Adrenal gland (tissue), 12 donors: ENCODE data around the gene ZNF503. TPM values are rescaled to one million over a fixed set of nuclear protein-coding genes. Genes with fewer than 3 reads are reported as not detected.

ENCODE experiments used
- DNase-seq, 7 donors: peaks; one replicate each; pipeline ENCODE4 v3.0.0-alpha.2; 2019 to 2020
- H3K27ac ChIP-seq, 5 donors: fragments of 200-600 bp; sonication (generic) in 4 of 5; 1 replicate in 3 of 5; 2 replicates in 2 of 5; pipeline versions ENCODE4 v1.5.1 to v1.8.0; 2016 to 2020; ENCODE audit warnings: mild to moderate bottlenecking in 1 of 5
- H3K27me3 ChIP-seq: fragments of 200-600 bp; 2 replicates; pipeline ENCODE4 v1.8.0; 2021
- H3K36me3 ChIP-seq, 2 donors: fragments of 200-600 bp; replicated peaks in 1 of 2; 1 replicate in 1 of 2; 2 replicates in 1 of 2; pipeline versions ENCODE4 v1.5.1 to v1.8.0; 2018 to 2022
- H3K4me1 ChIP-seq, 2 donors: fragments of 200-600 bp; replicated peaks in 1 of 2; 1 replicate in 1 of 2; 2 replicates in 1 of 2; pipeline versions ENCODE4 v1.5.1 to v1.8.0; 2018 to 2021
- H3K4me3 ChIP-seq, 4 donors: fragments of 200-600 bp; sonication (generic) in 3 of 4; one replicate each; pipeline ENCODE4 v1.5.1; 2016 to 2018
- H3K9me3 ChIP-seq, 3 donors: fragments of 200-600 bp; sonication (generic) in 1 of 3; replicated peaks in 1 of 3; 1 replicate in 2 of 3; 2 replicates in 1 of 3; pipeline versions ENCODE4 v1.5.1 to v1.8.0; 2016 to 2021
- CTCF ChIP-seq, 6 experiments: fragments of 450-650 bp in 4 of 6; fragments of 200-600 bp in 2 of 6; sonication (generic) in 1 of 6; IDR thresholded peaks; 1 replicate in 5 of 6; 2 replicates in 1 of 6; pipeline versions ENCODE4 v1.5.1 to v1.8.0; 2016 to 2021; ENCODE audit warnings: antibody characterized with exemption in 6 of 6, mild to moderate bottlenecking in 2 of 6, moderate library complexity in 1 of 6
- POLR2A ChIP-seq, 2 donors: fragments of 450-650 bp; IDR thresholded peaks; one replicate each; pipeline ENCODE4 v1.6.1; 2017; ENCODE audit warnings: antibody characterized with exemption in 2 of 2, mild to moderate bottlenecking in 2 of 2, moderate library complexity in 1 of 2
- WGBS, 4 donors: extraction: QIAGEN DNeasy Blood & Tissue Kit in 2 of 4; methylation state at CpG; one replicate each; pipeline versions ENCODE4 v1.1.5 to v1.1.7; 2013 to 2017; 5-methylcytosine and 5-hydroxymethylcytosine counted together
- intact Hi-C, 2 donors: fragments of 100-400 bp; cut with DNase I; formaldehyde crosslinking; loops; one replicate each; pipeline versions ENCODE4 v1.14.1 to v1.15.0; 2022 to 2023
- polyA plus RNA-seq, 3 donors: library from polyadenylated mRNA; stranded (reverse); fragments of 200-250 nt in 2 of 3; fragments of 350-450 nt in 1 of 3; fragmentation: Illumina TruSeq in 1 of 3; extraction: RNeasy Lipid Tissue Mini Kit (QIAGEN cat#74804) in 1 of 3; gene quantifications; one replicate each; pipeline ENCODE4 v1.2.3, GENCODE V29; 2013 to 2014
- total RNA-seq, 9 donors: library from RNA; depleted of rRNA in 4 of 9; stranded (reverse); fragments of >200 nt in 4 of 9; fragments of 120-200 nt in 1 of 9; fragmentation: NEBNext Ultra II Directional in 1 of 9; extraction: Animal tissue kit (Norgen Biotek cat#: 25700) in 1 of 9; gene quantifications; one replicate each; pipeline versions ENCODE4 v1.1.0 to v1.2.4, GENCODE V29; 2013 to 2023
- donor health status: healthy with polysubstance abuse.
- donor health status: Bipolar disorder and iron deficiency.
- donor health status: DM: yes; HTN: yes; CAD: no.
- donor health status: DM: no; HTN: no; CAD: no.
- donor health status: DM: no; HTN: no; CAD: no.
- donor health status: DM: yes; HTN: yes; CAD: no.

Gene ZNF503
- total and polyA plus RNA-seq, 12 donors, result 5.4 to 129 (median 46.0) TPM

DNA sequence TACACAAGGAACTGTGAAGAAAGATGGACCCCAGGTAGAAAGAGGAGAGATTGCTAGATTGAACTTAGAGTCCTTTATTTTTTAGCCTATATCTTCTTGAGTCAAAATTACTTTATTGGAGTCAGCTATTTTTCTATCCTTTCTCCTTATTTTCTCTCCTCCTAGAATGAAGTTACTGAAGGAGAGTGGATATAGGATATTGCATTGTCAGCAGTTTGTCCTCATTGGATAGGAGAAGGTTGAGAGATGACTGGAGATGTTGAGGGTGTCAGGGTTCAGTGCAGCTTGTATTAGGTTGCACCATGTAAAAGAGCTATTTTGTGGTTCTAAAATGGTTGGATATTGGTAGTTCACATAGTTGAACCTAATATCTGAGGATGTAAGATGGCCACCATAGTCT lies 35.3 kb upstream of the ZNF503 start:
- TF ChIP-seq CTCF (IDR thresholded peaks at IDR 0.05) (no peak), POLR2A (IDR thresholded peaks at IDR 0.05) (no peak)
- intact Hi-C loops, result no loop called here
- no peak for DNase-seq

GRCh38 chr10:75435291-75435690 lies 33.7 kb upstream of the ZNF503 start:
- WGBS, 4 donors, result 85 to 92% (median 88%) methylated on average over 2 of the region's 2 CpGs
- DNase-seq, result no peak
- Histone ChIP-seq H3K4me1 (peaks cover 21 to 24% of the 10 kb centered on the region in 2 donors), H3K9me3 (no peaks in the 10 kb centered on the region), H3K27ac (no peak overlapping the region), H3K36me3 (no peaks in the 10 kb centered on the region), H3K4me3 (no peak overlapping the region), H3K27me3 (no peaks in the 10 kb centered on the region)
- TF ChIP-seq POLR2A (IDR thresholded peaks at IDR 0.05), result no peak
- TF ChIP-seq CTCF (IDR thresholded peaks at IDR 0.05), result no peak
- intact Hi-C loops, result no loop called here

More for the DNA sequence above, 35.3 kb upstream of the ZNF503 start:
- Histone ChIP-seq H3K27ac (no peak overlapping the region), H3K27me3 (no peaks in the 10 kb centered on the region), H3K4me1 (peaks cover 12 to 14% of the 10 kb centered on the region in 2 donors), H3K9me3 (no peaks in the 10 kb centered on the region), H3K4me3 (no peak overlapping the region), H3K36me3 (no peaks in the 10 kb centered on the region)

DNA sequence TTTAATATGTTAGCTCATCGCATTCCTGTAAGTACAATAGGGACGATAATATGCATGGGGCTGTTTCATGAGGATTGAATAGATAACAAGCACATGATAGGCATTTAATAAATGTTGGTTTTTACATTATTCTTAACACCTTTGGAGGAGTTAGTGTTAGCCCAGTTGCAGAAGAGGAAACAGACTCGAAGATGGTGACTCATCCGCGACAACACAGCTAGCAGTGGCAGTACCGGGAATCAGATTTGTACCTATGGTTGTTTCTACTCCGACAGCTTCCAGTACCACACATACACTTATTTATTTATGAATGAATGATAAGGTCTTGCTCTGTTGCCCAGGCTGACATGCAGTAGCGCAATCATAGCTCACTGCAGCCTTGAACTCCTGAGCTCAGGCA lies 32.7 kb upstream of the ZNF503 start:
- no peaks in the 10 kb centered on the region for H3K27me3 ChIP-seq
- no peak overlapping the region for H3K27ac ChIP-seq
- H3K36me3 ChIP-seq, result no peaks in the 10 kb centered on the region
- no peaks in the 10 kb centered on the region for H3K9me3 ChIP-seq
- H3K4me1 ChIP-seq, result peaks cover 31 to 34% of the 10 kb centered on the region in 2 donors
- DNase-seq, result peak in 3 of 7 donors; percentile 18 to 36 (median 30)
- H3K4me3 ChIP-seq, result no peak overlapping the region
- WGBS, 4 donors, result 75 to 79% (median 78%) methylated on average over 8 of the region's 8 CpGs
- TF ChIP-seq CTCF (IDR thresholded peaks at IDR 0.05), result no peak
- TF ChIP-seq POLR2A (IDR thresholded peaks at IDR 0.05), result no peak
- intact Hi-C loops, result no loop called here

- TF ChIP-seq CTCF (IDR thresholded peaks at IDR 0.05) (no peak), POLR2A (IDR thresholded peaks at IDR 0.05) (no peak)
- H3K36me3 ChIP-seq, result no peaks in the 10 kb centered on the region
- H3K9me3 ChIP-seq, result no peaks in the 10 kb centered on the region
- H3K4me1 ChIP-seq, result peaks cover 42 to 45% of the 10 kb centered on the region in 2 donors
- H3K4me3 ChIP-seq, result peak overlapping the region in 1 of 4 donors; percentile 68
- 73 to 82% (median 76%) methylated on average over 8 of the region's 8 CpGs for WGBS, 4 donors
- H3K27ac ChIP-seq, result peak overlapping the region in 1 of 5 donors; percentile 99
- no peaks in the 10 kb centered on the region for H3K27me3 ChIP-seq
- no peak for DNase-seq
- intact Hi-C loops, result no loop called here
These were observed 31.7 kb upstream of the ZNF503 start for GRCh38 chr10:75433216-75433615.
